Neural cell (in vitro differentiated cells): ENCODE results near the gene TMBIM4.
A peak's percentile ranks its signal among the peaks of the same experiment; 100 is the strongest.

Source experiments
- POLR2AphosphoS5 ChIP-seq: IDR thresholded peaks from 2 replicates; pipeline ENCODE4 v1.6.1; 2012
- RAD21 ChIP-seq: fragments of 450-650 bp; conservative IDR thresholded peaks from 2 replicates; pipeline ENCODE4 v1.6.1; 2014; ENCODE audit warnings: antibody characterized with exemption, mild to moderate bottlenecking, moderate library complexity
- TF ChIP-seq, protein P1 (sequence below): fragments of 450-650 bp; IDR thresholded peaks from 2 replicates; pipeline ENCODE4 v1.5.1; 2014; ENCODE audit warnings: antibody characterized with exemption, mild to moderate bottlenecking, moderate library complexity; ENCODE audit not compliant: poor library complexity, severe bottlenecking

DNA sequence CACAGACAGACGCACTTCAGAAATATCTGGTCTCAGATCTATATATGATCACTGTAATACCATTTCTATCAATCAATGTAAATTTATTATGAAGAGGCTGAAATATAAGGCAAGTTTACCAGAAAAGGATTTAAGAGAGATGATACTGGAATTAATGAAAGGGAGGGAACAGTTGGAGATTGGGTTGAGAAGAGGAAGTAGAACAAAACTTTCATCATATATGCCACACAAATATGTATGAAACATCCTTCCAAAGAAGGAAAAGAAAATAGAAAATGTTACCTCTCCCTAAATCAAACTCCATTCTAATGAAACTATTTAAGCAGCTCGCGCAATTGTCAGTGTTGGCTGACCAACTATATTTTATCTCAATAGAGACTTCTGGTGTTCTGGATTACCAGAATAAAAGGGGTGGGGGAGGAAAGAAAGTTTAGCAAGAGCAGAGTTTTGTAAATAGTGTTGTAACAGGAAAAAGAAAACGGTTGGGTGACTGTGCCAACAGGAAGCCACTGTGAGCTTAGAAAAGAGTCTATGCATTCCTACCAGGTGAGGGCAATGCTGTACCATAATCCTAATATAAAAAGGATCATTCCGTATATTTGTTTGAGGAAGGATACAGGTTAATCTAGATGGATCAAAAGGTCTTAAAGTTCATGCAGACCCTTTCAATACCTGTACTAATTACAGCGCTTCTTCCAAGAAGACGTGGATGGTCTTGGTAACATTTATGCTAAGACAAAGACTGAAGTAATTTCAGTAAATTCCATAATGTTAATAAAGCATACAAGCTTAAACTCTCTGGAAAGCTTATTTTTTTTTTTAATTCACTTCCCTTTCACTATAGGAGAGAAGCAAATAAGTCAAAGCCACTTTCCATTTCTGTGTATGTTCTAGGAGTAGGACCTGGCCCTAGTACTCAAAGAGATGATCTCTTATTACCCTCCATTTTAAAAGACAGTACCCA lies 24.7 kb downstream of the TMBIM4 start:
- TF ChIP-seq, protein P1, sequence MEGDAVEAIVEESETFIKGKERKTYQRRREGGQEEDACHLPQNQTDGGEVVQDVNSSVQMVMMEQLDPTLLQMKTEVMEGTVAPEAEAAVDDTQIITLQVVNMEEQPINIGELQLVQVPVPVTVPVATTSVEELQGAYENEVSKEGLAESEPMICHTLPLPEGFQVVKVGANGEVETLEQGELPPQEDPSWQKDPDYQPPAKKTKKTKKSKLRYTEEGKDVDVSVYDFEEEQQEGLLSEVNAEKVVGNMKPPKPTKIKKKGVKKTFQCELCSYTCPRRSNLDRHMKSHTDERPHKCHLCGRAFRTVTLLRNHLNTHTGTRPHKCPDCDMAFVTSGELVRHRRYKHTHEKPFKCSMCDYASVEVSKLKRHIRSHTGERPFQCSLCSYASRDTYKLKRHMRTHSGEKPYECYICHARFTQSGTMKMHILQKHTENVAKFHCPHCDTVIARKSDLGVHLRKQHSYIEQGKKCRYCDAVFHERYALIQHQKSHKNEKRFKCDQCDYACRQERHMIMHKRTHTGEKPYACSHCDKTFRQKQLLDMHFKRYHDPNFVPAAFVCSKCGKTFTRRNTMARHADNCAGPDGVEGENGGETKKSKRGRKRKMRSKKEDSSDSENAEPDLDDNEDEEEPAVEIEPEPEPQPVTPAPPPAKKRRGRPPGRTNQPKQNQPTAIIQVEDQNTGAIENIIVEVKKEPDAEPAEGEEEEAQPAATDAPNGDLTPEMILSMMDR: peak; percentile 67
- TF ChIP-seq RAD21 (peak; percentile 76), POLR2AphosphoS5 (no peak)
